Activated naive CD4-positive, alpha-beta T cell (primary cell): ENCODE data around the gene KRTAP5-4.
"Not testable (repeated sequence)": the region's sequence is repeated elsewhere in the genome, so short reads cannot be mapped to it uniquely, and the experiment has no call there.

Source experiments
- DNase-seq, 4 experiments: peaks; one replicate each; lab custom pipeline; 2025; lab: John Stamatoyannopoulos, UW

KRTAP5-4 gene

DNA sequence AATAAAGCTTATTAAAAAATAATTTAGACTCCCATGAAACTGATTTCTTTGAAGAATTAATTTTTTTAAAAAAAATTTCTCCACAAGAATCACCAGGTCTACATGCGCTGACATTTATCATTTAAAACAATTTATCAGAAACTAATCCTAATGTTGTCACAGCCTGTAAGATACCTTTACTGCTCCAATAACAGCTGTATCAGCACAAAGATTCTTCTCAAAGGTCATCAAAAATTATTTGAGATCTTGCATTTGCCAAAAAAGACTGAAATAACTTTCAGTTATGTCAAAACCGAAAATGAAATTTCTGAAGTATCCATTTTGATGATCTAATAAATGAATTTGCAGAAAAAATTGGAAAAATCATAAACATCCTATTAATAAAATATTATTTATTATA is 15.7 kb upstream of the KRTAP5-4 start:
- no peak for DNase-seq

DNA sequence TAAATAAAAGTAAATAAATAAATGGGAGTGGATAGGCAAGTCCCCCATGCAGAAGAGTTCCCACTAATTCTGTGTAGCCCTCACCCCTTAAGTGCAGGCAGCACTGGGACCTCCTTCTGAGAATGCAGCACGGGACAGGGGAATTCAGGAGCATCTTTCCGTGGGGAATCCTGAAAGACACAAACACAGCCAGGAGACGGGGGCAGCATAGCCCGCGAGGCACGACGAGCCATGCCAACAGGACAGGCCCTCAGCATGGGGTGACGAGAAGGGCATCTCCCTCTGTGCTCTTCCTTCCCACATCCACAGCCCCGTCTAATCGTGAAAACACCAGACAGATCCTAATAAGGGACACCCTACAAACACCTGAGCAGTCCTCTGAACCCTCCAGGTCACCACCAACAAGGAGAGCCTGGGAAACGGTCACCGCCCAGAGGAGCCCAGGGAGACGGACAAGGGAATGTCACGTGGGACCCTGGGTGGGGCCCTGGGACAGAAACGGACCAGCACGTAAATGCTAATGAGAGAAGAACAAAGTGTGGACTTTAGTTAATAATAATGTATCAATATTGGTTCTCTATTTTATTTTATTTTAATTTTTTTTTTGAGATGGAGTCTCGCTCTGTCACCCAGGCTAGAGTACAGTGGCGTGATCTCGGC is 14.5 kb upstream of the KRTAP5-4 start:
- no peak for DNase-seq

DNA sequence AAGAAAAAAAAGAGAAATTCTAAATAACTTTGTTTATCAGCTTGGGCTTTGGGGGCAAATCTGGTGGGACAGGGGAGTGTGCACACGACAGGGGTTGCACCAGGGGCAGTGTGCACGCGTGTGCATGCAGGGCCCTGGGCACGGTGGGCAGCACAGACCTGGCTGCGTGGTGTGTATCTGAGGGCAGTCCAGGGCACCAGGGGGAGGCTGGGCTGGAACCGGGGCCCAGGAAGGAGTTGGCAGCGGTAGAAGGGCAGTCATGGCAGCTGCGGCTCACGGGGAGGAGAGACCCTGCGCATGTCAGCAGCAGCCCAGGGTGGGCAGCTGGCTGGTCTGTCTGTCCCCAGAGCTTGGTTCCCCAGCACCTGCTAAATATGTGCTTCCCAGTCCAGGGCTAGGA is 11.9 kb upstream of the KRTAP5-4 start:
- no peak for DNase-seq

DNA sequence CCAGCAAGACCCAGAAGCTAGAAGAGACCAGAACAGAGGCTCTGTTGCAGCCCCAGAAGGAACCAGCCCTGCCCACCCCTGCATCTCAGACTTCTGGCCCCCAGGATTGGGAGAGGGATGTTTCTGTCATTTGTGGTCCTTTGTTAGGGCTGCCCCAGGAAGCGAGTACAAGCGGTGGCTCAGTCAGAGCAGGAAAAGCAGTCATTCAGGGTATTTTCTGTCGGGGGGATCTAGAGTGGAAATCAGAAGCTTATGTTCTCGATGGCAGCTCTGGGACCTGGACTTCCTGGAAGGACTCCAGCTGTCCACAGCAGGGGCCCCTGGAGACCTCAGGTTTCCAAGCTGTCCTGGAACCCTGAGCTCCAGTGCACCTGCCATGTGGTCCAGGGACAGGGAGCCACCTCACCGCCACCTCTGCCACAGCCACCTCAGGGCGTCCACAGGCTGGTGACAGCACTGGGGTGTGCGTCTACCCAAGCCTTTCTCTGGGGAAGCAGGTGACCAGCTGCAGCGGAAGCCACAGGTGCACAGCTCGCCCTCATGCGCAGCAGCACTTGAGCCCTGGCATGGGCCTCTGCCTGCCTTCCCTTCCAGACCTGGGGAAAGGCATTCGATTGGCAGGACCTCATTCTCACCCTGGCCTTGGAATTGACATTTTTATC is 10.2 kb upstream of the KRTAP5-4 start:
- no peak for DNase-seq

DNA sequence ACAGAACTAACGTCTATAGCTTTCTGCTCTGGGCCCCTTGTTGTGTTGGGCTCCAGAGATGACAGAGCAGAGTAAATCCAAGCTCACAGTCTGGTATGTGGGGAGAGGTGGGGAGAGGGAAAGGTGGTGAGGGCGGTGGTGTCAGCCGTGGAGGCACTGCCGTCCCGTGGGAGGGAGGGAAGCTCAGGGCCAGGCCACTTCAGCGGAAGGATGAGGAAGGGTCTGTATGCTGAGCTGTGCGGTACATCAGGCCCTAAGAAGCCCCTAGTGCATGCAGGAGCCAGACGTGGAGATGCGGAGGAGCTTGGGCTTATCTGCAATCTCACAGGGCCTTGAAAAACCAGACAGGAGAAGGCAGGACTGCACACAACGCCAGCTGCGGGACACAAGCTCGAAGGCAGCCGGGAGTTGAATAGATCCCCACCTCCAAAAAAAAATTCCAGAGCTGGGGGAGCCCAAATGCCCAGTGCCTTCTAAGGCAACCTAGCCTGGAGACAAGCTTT is 9.2 kb upstream of the KRTAP5-4 start:
- DNase-seq: no peak

DNA sequence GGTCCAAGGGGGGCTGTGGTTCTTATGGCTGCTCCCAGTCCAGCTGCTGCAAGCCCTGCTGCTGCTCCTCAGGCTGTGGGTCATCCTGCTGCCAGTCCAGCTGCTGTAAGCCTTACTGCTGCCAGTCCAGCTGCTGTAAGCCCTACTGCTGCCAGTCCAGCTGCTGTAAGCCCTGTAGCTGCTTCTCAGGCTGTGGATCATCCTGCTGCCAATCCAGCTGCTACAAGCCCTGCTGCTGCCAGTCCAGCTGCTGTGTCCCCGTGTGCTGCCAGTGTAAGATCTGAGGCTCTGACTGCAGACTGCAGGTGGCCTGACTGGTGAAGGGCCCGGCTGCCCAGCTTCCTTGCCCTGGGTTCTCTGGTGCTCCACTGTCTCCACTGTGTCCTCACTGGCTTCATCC is 8.3 kb upstream of the KRTAP5-4 start:
- DNase-seq: no peak

DNA sequence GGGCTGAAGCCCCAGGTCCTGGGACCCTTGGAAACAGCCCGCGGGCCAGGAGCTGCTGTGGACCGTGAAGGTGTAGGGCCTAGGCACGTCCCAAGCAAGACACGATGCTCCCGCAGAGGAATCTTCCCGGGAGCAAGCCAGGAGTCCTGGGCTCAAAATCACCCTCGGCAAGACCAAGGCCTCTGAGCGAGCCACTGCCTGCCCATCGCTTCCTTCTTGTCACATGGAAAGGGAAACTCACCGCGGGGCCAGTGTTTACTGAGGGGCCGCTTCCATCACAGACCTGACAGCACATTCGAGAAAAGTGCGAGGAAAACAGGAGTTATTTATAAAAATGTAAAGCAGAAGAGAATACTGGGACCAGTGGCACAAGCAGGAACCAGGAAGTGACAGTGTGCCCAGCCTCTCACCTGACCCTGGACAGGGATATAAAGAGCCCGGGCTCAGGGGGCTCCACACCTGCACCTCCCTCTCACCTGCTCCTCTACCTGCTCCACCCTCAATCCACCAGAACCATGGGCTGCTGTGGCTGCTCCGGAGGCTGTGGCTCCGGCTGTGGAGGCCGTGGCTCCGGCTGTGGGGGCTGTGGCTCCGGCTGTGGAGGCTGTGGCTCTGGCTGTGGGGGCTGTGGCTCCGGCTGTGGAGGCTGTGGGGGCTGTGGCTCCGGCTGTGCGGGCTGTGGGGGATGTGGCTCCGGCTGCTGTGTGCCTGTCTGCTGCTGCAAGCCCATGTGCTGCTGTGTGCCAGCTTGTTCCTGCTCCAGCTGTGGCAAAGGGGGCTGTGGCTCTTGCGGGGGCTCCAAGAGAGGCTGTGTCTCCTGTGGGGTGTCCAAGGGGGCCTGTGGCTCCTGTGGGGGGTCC is 7.6 kb upstream of the KRTAP5-4 start, which contains the start of gene KRTAP5-5:
TSS of gene KRTAP5-5 (plus strand) at position 450 of the 860 bp plus-strand sequence. CDS start at position 516, 66 bp downstream.
- no peak for DNase-seq

DNA sequence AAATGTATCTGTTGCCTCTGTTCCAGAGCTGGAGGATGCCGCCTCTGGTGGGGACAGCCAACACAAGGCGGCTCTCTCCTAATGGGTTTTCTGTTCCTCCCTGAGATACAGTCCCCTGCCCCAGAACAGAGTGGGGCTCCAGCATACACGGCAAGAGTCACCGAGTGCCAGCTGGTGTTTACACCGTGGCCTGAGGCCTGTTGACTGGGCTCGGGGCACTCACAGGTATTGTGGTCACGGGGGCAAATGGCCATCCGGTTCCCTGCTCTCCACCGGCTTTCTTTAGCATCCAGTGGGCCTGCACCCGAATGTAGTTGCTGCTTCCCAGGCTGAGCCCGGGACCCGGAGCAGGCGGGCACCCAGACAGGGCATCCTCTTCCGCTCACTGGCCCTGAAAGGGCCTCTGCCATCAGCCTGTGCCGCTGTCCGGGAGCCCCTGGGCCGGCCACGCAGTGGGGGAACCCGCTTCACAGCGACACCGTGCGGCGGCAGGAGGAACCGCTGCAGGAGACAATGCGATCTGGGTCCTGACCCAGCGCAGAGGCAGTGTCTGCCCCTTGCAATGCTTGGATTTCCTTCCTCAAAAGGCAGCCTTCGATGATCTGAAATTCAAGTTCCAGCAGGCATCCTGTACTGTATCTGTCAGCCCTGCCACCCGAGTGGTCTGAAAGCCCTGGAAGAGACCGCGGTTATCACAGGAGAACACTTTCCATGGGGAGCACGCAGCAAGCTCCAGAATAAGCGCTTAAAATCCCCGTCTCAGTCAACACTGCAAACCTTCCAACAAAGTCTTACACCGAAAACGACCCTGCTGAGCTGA is 6.8 kb upstream of the KRTAP5-4 start:
- peak; percentile 18 to 50 (median 34) for DNase-seq

DNA sequence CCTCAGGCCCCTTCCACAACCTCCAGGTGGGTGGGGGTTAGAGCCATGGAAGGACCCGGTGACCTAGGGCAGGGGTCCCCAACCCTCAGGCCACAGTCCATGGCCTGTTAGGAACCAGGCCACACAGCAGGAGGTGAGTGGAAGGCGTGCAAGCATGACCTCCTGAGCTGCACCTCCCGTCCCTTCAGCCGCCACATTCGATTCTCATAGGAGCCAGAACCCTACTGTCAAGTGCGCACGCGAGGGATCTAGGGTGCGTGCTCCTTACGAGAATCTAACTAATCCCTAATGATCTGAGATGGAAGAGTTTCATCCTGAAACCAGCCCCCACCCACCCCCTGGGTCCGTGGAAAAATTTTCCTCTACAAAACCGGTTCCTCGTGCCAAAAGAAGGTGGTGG is 3.6 kb upstream of the KRTAP5-4 start:
- DNase-seq: no peak

DNA sequence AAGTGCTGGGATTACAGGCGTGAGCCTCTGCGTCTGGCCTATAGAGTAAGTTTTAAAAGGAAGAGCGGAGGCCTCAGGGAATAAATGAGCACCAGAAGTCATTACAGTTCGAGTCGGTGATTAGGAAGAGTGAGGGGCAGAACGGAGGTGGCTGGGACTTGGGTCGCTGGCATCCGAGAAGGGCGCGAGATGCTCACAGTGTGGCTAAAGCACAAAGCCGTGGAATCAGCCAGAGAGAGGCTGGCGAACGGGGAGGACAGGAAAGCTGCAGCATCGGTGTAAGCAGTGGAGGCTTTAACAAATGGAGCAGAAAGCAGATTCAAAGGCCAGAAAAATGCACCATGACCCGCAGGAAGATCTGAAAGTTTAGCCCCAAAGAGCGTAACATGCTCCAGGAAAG is 2.7 kb upstream of the KRTAP5-4 start:
- DNase-seq: no peak

DNA sequence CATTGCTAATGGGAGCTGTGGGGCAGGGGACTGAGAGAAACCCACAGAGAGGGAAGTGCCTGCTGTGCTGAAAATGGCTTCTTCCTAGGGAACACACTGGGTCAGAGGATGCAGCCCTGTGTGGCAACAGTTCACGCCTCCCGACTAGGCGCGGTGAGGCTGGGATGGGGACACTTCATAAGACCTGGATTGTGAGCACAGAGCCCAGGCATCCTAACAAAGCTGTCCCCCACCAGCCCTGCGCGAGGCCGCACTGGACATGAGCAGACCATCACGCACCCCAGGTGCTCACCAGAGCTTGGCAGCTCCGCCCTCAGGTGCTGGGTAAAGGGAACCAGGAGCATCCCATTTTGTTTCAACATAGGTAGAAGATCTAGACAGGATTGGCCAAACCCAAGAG is 1.8 kb upstream of the KRTAP5-4 start:
- DNase-seq: no peak

DNA sequence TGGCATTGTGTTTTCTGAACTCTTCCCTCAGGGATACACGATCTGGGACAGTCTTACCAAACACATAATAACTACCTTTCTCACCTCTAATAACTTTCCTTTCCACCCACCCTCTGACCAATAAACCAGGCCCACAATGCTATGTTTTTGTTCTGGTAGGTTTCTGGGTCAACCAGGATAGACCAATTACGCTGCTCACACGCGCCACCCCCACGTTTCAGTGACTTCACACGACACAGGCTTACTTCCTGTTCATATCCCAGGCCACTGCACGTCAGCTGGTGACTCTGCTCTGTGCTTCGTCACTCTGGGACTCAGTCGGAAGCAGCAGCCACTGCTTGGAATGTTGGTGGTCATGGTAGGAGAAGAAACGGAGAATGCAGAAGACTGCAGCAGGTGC is 2.5 kb downstream of the KRTAP5-4 start:
- DNase-seq: no peak

DNA sequence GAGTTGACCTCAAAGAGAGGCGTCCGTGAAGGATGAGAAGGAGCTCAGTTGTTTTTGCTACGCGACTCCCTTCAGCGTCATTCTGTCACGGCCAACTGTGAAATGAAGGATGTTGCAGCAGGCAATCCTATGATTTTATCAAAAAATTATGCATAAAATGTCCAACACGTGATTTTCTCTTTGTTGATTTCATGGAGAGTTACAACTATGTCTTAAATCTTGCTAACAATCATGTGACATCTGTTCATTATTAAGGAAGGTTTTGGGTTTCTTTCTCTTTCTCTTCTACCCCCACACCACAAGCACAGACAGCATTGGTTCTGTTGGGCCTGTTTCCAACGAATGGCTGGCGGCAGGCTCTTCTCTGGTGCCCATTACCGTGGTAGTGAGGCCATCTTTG is 3.7 kb downstream of the KRTAP5-4 start:
- no peak for DNase-seq

DNA sequence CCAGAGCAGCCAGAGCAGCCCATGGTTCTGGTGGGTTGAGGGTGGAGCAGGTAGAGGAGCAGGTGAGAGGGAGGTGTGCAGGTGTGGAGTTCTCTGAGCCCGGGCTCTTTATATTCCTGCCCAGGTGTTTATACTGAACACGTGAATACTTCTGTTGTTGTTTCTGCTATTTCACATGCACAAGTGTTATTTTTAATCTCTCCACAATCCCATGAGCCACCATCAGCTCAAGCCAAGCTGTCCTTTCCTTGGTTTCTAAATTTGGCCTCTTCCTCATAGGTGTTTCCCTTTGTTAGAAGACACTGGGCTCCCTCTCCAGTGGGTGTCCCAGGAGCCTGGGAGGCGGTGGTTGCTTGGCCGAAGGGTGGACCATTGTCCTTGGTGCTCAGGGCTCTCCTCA is 13.6 kb downstream of the KRTAP5-4 start, which contains the start of gene KRTAP5-3:
TSS of gene KRTAP5-3 (minus strand) at position 101 of the 400 bp plus-strand sequence. CDS start at position 23, 78 bp downstream.
- no peak for DNase-seq

DNA sequence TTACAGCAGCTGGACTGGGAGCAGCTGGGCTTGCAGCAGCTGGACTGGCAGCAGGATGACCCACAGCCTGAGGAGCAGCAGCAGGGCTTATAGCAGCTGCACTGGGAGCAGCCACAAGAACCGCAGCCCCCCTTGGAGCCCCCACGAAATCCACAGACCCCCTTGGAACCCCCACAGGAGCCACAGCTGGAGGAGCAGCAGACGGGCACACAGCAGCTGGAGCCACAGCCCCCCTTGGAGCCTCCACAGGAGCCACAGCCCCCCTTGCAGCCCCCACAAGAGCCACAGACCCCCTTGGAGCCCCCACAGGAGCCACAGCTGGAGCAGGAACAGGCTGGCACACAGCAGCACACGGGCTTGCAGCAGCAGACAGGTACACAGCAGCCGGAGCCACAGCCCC is 14.0 kb downstream of the KRTAP5-4 start:
- DNase-seq: not testable (repeated sequence)

DNA sequence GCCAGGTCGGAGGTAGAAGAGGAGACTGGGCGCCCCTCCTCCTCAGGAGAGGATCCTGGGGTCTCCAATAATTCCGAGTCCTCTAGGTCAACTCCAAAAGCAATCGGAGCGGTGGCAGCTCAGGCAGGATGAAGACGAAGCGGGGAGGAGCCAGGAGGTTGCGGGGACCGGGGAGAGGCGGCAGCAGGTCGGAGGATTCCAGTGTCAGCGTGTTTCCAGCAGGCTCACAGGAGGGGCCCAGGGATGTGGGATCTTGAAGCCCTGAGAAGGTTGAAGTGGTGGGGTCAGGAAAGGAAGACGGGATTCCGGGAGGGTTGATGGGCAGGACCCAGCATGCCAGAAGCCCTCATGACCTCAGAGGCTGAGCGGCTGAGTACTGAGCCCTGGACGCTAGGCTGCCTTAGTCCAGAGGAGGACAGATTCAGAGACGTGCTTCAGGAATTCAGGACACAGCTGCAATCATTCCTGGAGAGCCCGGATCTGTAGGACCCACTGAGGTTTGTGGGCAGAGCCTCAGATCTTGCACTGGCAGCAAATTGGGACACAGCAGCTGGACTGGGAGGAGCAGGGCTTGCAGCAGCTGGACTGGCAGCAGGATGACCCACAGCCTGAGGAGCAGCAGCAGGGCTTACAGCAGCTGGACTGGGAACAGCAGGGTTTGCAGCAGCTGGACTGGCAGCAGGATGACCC is 14.6 kb downstream of the KRTAP5-4 start:
- DNase-seq: not testable (repeated sequence)

DNA sequence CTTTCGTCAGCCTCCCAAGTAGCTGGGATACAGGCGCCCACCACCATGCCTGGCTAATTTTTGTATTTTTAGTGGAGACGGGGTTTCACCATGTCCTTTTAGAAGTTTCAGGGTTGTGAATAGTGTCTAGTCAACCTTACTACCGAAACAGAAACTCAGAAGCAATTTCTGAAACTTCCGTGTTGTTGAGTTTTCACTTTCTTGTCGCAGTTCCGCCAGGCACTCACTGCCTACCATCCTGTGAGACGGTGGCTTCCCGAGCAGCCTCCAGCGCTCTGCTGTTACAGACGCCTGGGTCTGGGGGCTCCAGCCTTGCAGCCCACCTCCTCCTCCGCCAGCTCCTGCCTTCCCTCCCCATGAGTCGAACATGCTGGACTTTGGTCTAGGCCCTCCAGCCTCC is 16.0 kb downstream of the KRTAP5-4 start:
- DNase-seq: not testable (repeated sequence)

DNA sequence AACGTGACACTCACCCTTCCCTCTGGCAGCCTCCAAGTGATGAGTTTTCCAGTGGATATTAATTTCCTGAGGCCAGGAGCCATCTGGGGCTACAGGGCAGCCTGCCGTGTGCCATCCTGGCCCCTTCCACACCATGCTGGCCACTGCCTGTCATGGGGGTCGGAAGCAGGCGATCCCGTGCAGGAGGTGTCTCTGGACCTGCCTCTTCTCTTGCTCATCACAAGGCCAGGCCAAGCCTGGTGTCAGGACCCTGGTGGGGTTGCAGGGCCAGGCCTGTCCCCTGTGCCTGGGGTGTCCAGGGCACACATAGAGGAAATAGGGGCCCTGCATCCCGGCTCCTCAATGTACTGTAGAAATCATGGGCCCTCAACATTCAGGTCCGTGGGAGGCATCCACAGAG is 17.2 kb downstream of the KRTAP5-4 start:
- no peak for DNase-seq

DNA sequence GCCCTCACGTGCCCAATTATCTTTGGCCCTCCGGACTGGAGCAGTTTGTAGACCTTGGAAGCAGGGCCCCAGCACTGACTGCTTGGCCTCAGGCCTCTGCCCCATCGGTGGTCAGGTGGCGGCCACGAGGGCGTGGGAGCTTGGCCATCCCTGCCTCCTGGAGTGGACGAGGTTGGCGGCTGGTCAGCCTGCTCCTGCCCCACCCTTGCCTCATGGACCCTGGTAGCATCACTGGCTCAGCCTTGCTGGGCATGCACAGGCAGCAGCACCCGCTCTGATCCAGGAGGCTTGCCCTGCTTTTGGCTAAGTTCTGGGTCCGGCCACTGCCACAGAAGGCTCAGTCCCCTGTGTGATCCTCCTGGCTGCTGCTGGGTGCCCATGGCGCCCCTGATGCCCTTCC is 17.8 kb downstream of the KRTAP5-4 start:
- DNase-seq: no peak

DNA sequence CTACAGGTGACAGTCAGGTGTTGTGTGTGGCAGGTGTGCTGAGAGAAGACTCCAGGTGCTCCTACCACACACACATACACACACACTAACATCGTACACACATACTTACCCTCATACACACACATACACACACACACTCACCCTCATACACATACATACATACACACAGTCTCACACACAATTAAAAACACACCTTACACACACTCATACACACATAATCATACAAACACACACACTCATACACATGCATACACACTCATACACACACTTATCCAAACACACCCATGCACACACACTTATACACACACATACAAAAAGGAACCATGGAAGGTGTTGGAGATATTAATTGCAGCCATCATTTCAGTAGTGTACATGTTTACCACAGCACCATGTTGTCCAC is 18.3 kb downstream of the KRTAP5-4 start:
- no peak for DNase-seq

DNA sequence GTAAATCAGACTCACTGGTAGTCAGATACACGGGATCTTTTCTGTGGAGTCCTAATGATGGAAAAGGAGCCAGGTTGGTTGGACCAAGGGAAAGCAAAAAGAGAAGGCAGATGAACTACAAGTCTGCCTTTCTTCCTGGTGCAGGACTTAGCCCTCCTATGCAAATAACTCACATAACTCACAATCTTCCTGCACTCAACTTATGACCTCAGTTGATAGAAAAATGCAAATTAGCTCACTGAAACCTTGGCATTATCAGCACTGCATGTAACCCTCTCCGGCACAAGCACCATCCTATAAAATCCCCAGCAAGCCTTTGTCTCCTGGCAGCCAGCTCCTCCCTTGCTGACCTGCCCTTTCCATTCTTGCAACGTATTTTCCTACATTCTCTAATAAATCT is 20.3 kb downstream of the KRTAP5-4 start:
- not testable (repeated sequence) for DNase-seq
